ENCODE measurements around the gene ACD. TPM values are rescaled to one million over a fixed set of nuclear protein-coding genes. Genes with fewer than 3 reads are reported as not detected.
A peak's percentile ranks its signal among the peaks of the same experiment; 100 is the strongest.

Gene ACD
- total and polyA plus RNA-seq, 9 of the 15 experiments (the other 6 are each of a cell fraction or from before 2014, with no cell fraction given): 4.2 to 47.4 (median 19.2) TPM

GRCh38 chr16:67658849-67659674, 998 bp downstream of the ACD start (continued):
- TF ChIP-seq ZNF407 (IDR thresholded peaks at IDR 0.05; ENCODE audit: low read depth) (peak; percentile 71), ZNF263 (CRISPR knock-in tag; IDR thresholded peaks at IDR 0.05; ENCODE audit: borderline replicate concordance) (peak; percentile 86), ATF6 (CRISPR knock-in tag; IDR thresholded peaks at IDR 0.05) (0 out of 2 replicates have a peak, but pooled peaks have one; percentile 11), RNF219 (CRISPR knock-in tag; IDR thresholded peaks at IDR 0.05) (no peak)

Measured in K562 (cell line).